ENCODE data around the gene SWAP70. TPM values are rescaled to one million over a fixed set of nuclear protein-coding genes. Genes with fewer than 3 reads are reported as not detected.

Gene SWAP70
- total and polyA plus RNA-seq, 10 of the 15 experiments (the other 5 are each of a cell fraction or from before 2014, with no cell fraction given), result 20.6 to 62.4 (median 41.7) TPM

DNA sequence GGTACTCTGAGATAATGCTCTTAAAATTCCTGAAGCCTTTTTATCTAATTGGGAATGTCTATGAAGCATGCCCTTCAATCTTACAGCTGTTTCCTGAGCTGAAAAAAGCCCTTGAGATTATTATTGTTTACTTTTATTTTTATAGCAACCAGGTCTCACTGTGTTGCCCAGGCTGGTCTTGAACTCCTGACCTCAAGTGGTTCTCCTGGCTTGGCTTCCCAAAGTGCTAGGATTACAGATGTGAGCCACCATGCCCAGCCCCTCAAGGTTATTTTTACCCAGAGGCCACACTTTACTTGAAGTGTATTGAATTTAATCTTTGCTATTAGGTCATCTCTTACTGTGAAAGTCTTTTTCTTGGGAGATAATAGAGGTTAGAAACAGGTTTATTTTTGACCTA lies 7.0 kb upstream of the SWAP70 start (continued):
- TF ChIP-seq, protein P1, sequence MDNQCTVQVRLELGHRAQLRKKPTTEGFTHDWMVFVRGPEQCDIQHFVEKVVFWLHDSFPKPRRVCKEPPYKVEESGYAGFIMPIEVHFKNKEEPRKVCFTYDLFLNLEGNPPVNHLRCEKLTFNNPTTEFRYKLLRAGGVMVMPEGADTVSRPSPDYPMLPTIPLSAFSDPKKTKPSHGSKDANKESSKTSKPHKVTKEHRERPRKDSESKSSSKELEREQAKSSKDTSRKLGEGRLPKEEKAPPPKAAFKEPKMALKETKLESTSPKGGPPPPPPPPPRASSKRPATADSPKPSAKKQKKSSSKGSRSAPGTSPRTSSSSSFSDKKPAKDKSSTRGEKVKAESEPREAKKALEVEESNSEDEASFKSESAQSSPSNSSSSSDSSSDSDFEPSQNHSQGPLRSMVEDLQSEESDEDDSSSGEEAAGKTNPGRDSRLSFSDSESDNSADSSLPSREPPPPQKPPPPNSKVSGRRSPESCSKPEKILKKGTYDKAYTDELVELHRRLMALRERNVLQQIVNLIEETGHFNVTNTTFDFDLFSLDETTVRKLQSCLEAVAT (IDR thresholded peaks at IDR 0.05), result no peak
- TF ChIP-seq MEF2B (IDR thresholded peaks at IDR 0.05; ENCODE audit: partially characterized antibody, poor library complexity, severe bottlenecking) (no peak), POU2F2 (IDR thresholded peaks at IDR 0.05; ENCODE audit: borderline replicate concordance, low read depth, low read length) (no peak), BHLHE40 (IDR thresholded peaks at IDR 0.05; ENCODE audit: borderline replicate concordance in 1 of 2, low read depth in 2 of 2, low read length in 1 of 2) (no peak), PBX3 (IDR thresholded peaks at IDR 0.05; ENCODE audit: insufficient replicate concordance, low read depth, low read length) (no peak)

GRCh38 chr11:9657531-9657930 lies 6.3 kb upstream of the SWAP70 start:
- ChIA-PET SMC1A (ENCODE audit: uncharacterized antibody, unreplicated experiment) (interaction anchor here (1.2 kb wide), 1 partner anchor 31 kb away, joined by 4 read pairs; no protein-coding TSS in a partner anchor), CTCF (no interaction called here), RAD21 (ENCODE audit: unreplicated experiment) (no interaction called here), POLR2A (no interaction called here)
- 20% methylated on average over 6 of the region's 6 CpGs for WGBS (ENCODE audit: insufficient coverage, insufficient replicate concordance, low lambda C conversion rate, missing lambda C conversion rate)
- Histone ChIP-seq H3K4me1 (ENCODE audit: control insufficient read depth, insufficient read depth, low read length) (peaks cover 16% of the 10 kb centered on the region), H3K36me3 (ENCODE audit: control insufficient read depth in 2 of 2, insufficient read depth in 2 of 2, low read length in 1 of 2) (no peaks in the 10 kb centered on the region), H3K9ac (ENCODE audit: control insufficient read depth, insufficient read depth, low read length) (no peak overlapping the region), H4K20me1 (ENCODE audit: control insufficient read depth, insufficient read depth) (no peaks in the 10 kb centered on the region), H3K4me3 (no peak overlapping the region), H3K79me2 (ENCODE audit: control insufficient read depth, insufficient read depth, low read length) (0 out of 2 replicates have a peak, but pooled peaks cover under 1% of the 10 kb centered on the region), H3K9me3 (replicated peaks; ENCODE audit: control insufficient read depth, insufficient read depth, low read length) (peaks cover 4% of the 10 kb centered on the region; the same call in 2 of the 3 replicates), H3K27me3 (replicated peaks in 1 of 2; ENCODE audit: control insufficient read depth in 2 of 2, insufficient read depth in 2 of 2, low read length in 1 of 2) (no peaks in the 10 kb centered on the region), H3K27ac (ENCODE audit: control insufficient read depth, insufficient read depth) (no peak overlapping the region), H3K4me2 (ENCODE audit: control insufficient read depth, insufficient read depth) (no peak overlapping the region), H2AFZ (ENCODE audit: control insufficient read depth, low read depth, low read length) (no peak overlapping the region)
- no peak for TF ChIP-seq KAT2A (conservative IDR thresholded peaks at IDR 0.05; ENCODE audit: control insufficient read depth, low read depth, low read length)
- no peak for TF ChIP-seq ZBED1 (IDR thresholded peaks at IDR 0.05; ENCODE audit: borderline replicate concordance)
- peak; percentile 57; the same call in 1 of the 2 replicates for TF ChIP-seq SPI1 (IDR thresholded peaks at IDR 0.05; ENCODE audit: borderline replicate concordance, insufficient read depth, low read depth, low read length)
- TF ChIP-seq BHLHE40 (IDR thresholded peaks at IDR 0.05; ENCODE audit: borderline replicate concordance in 1 of 2, low read depth in 2 of 2, low read length in 1 of 2), result peak; percentile 49 to 56; a peak in 2 of 4 replicates
- no peak for TF ChIP-seq CBX3 (IDR thresholded peaks at IDR 0.05; ENCODE audit: borderline replicate concordance, low read depth)
- FAIRE-seq (no peak), DNase-seq (ENCODE audit: low read depth, low spot score) (no peak), ATAC-seq (peak; percentile 62)
- intact Hi-C loops (cut with micrococcal nuclease; ENCODE audit: unreplicated experiment), result no loop called here
- in situ Hi-C loops (cut with MboI), result no loop called here
- no TSS peak for BruUV-seq (replicated peaks)

All from GM12878 (cell line).